Right ventricle myocardium superior (tissue), 1 donor: Measurements from ENCODE around the gene CSNK1A1L. TPM values are rescaled to one million over a fixed set of nuclear protein-coding genes. Genes with fewer than 3 reads are reported as not detected.

Source experiments
- ATAC-seq: fragments of 200-7000 bp; cut with Tn5 transposase; one replicate; pipeline ENCODE4 v1.9.1; 2020; ENCODE audit warnings: mild to moderate bottlenecking; ENCODE audit not compliant: poor library complexity
- DNase-seq: peaks from one replicate; pipeline ENCODE4 v3.0.0-alpha.2; 2020
- intact Hi-C: fragments of 100-400 bp; cut with DNase I; formaldehyde crosslinking; loops from one replicate; pipeline ENCODE4 v1.11.2; 2022
- total RNA-seq: library from RNA; stranded (reverse); fragmentation: NEBNext Ultra II Directional; extraction: Animal tissue kit (Norgen Biotek cat#: 25700); gene quantifications from one replicate; pipeline ENCODE4 v1.2.1, GENCODE V29; 2021
- donor health status: DM: no; HTN: yes; CAD: no; lungs with severe emphysema.

Gene CSNK1A1L
- total RNA-seq, 1 donor from 2014 or later: not detected

DNA sequence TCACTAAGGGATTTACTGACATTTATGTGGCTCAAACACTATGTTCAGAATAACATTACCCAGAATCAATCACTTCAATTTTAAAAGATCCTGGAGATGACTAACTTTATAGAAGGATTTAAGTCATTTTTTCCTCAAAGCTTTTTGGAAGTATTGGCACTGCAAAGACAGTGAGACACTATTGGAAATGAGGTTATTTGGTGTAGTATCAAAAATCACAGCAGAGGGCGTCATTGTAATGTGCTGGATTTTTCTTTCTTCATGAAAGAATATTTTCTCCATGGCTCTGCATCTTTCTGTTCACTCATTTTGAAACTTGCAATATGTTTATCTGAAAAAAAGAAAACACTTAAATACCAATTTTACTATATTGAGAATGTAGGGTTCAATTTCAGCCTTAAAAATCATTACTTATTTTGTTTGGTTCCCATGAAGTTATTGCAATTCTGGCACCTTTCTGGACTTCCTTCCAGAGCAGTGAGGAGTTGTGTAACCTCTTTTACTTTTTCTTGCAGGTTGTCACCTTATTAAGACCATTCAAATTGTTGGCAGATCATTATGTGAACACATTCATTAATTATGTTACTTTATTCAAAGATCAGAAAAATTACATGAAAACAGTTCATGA is 3.7 kb upstream of the CSNK1A1L start:
- DNase-seq (no peak), ATAC-seq (peak; percentile 83)
- intact Hi-C loops: loop anchor here (2.0 kb wide), 1 partner anchor 494 kb away; no protein-coding TSS in a partner anchor

DNA sequence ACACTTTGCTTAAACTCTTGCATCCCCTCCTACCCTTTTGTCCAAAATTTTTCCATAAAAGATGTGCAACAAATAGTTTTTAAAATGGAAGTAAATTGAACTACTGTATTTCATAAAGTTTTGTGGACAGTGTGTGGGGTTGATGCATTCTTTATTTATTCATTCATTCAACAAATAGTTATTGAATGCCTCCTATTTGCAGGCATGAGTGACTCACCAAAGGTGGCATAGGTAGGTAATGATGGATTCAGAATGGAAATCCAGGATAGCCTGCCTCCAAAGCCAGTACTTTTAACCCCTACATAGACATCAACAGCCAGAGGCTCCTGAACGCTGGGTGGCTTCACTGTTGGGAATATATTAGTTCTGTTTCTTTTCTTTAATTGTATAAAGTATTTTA is 2.4 kb upstream of the CSNK1A1L start:
- intact Hi-C loops: loop anchor here (2.0 kb wide), 1 partner anchor 495 kb away; no protein-coding TSS in a partner anchor
- ATAC-seq (no peak), DNase-seq (no peak)

DNA sequence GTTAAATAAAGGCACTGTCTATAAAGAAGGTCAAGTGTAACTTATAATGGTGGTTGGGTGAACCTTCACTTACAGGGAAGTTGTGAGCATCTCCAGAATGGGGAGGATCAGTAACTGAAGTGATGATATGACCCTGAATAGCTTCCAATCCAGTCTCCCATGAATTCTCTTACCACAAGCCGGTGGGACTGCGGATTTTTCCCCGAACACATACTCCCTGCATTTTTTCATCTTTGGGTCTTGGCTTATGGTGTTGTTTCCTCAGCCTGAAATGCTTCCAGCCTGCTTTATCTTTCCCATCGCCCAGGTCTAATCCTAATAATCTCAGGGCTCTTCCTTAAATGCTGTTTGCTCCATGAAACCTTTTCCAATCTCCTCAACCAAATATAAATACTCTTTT is 2.0 kb upstream of the CSNK1A1L start:
- ATAC-seq: no peak
- intact Hi-C loops: no loop called here
- no peak for DNase-seq

DNA sequence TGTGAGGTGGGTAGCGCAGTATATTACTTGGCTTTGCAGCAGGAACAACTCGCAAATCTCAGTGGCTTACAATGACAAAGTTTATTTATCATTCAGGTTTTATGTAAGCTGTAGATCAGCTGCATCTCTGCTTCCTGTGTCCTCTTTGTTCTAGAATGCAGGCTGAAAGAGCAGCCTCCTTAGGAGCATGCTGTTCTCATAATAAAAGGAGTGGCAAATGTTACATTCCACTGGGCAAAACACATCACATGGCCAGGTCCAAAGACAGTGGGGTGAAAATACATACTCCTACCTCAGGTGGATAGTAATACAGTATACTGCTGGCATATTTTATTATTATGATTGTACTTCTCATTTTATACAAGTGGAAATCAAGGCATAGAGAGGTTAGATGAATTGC is 1.2 kb upstream of the CSNK1A1L start:
- intact Hi-C loops: no loop called here

DNA sequence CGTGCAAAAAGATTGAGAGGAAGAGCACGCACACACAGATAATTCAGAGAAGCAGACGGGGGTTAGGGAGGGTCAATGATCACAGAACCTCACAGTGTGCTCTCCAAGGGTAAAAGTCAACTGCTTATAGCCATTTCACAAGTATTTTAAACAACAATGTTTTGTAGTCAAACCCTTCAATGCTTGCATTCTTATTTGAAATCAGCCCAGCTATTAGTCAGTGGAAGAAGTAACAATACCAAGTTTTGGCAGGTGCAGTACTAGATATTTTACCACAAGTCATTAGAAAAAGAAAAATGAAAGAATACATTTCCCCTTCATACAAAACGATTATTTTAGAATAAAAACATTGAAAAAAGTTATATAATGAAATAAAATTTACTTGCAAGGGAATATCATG is 2.6 kb downstream of the CSNK1A1L start:
- intact Hi-C loops: no loop called here
- DNase-seq: no peak
- ATAC-seq: no peak

More for the DNA sequence above, 1.2 kb upstream of the CSNK1A1L start:
- DNase-seq (no peak), ATAC-seq (no peak)

DNA sequence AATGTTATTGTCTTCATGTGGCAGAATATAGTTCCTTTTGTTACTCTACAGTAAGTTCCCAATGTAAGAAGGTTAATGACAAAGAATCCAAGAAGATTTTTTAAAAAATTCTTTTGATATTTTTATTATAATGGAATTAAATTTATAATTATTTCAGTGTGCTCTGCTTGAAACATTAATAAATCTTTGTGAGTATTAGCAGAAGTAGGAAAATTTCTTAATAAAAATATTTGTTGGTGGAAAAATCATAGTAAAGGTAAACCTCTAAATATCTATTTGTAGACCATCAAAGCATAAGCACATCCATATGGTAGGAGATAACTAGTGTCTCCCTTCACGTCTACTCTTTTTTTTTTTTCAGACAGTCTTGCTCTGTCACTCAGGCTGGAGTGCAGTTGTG is 4.3 kb downstream of the CSNK1A1L start:
- ATAC-seq: no peak
- intact Hi-C loops: no loop called here
- no peak for DNase-seq

DNA sequence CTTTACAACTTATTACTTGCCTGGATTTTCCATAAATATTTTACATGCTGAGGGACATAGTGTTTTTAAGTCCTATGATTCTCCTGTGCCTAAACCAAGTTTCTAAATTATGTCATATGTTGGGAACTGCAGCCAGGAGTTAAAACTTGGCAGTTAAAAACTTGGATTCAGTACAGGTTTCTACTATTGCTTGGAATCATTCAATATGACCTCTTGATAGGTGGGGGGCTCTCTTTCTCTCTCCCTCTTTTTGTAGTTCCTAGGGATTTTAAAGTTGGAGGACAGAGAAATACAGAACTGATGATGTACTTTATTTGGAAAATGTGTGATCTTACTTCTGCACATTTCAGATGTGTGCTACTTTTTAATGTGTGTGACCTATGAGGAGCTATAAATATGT is 4.7 kb downstream of the CSNK1A1L start:
- intact Hi-C loops: no loop called here
- DNase-seq: no peak

DNA sequence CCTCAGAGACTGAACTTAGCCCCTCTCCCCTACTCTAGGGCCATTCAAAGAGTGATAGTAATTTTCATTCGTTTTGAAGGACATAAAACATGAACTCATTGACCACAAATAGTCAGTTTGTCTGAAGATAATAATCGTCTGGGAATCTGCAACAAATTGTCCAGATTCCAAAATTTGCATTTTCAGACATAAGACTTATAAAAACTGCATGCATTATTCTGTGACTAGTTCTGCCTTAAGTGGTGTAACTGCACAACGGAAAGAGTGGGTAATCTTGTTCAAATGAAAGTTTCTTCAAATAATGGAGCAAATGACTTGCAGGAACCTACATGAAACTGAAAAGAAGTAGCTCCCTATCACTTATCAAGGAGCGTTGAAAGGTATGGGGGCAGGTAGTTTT is 8.4 kb downstream of the CSNK1A1L start:
- ATAC-seq (no peak), DNase-seq (no peak)
- intact Hi-C loops: loop anchor here (5.0 kb wide), 1 partner anchor 510 kb away; no protein-coding TSS in a partner anchor

More for the DNA sequence above, 4.7 kb downstream of the CSNK1A1L start:
- ATAC-seq: no peak

DNA sequence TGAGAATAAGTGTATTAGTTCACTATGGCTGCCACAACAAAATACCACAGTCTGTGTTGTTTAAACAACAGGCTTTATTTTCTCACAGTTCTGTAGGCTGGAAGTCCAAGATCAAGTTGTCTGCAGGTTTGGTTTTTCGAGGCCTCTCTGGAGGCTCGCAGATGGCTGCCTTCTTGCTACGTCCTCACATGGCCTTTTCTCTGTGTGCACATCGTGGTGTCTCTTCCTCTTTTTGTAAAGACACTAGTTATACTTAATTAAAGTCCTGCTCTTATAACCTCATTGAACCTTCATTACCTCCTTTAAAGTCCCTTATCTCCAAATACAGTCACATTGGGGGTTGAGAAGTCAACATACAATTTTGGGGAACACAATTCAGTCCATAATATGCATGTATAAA is 10.6 kb downstream of the CSNK1A1L start:
- no peak for ATAC-seq
- intact Hi-C loops: loop anchor here (5.0 kb wide), 1 partner anchor 512 kb away; no protein-coding TSS in a partner anchor
- DNase-seq: no peak

DNA sequence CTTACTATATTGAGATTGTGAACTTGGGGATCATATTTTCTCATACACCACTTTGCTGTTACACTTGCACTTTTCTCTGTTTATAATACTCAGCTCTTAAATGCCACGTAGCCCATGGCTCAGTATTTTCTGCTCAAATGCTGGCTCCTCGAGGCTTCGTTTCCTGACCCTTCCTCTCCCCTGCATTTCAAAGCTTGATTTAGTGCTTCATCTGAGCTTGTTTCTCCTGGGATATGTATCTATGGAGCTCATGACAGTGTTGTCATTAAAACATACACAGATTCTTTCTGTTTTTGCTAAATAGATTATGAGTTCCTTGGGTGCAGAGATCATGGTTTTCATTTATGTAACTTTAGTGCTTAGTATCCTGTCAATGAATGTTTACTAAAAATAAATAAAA is 11.4 kb downstream of the CSNK1A1L start:
- DNase-seq: no peak
- intact Hi-C loops: no loop called here

DNA sequence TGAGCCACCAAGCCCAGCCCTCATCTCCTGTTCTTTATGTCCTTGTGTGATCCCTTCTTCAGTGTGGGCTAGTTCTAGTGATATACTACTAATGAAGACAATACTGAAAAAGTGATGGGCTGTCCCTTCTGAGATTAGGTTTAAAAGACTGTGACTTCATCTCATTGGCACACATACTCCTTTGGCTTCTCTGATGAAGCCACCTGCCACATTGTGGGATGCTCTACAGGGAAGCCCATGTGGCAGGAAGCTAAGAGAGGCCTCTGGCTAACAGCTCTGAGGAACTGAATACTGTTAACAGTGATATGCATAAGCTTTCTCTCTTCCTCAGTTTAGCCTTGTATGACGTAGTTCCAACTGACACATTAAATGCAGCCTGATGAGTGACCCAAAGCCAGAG is 13.6 kb downstream of the CSNK1A1L start:
- intact Hi-C loops: no loop called here
- DNase-seq (no peak), ATAC-seq (no peak)

More for the DNA sequence above, 11.4 kb downstream of the CSNK1A1L start:
- ATAC-seq: no peak

DNA sequence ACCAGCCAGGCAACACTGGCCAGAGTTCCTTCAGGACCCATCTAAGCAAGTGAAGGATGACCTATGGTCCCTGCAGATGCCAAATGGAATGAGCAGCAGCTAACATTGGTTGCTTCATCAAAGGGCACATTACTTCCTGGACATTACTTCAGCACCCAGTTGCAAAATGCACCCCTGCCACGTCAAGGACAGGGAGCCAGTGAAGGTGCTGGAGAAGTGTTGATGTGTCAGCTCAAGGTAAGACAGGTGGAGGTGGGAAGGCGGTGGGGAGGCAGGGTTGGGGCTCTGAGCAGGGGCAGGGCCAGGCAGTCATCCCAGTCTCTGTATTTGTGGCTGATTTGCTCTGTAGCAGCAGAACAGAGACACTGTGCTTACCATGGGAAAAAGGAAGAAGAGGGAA is 14.6 kb downstream of the CSNK1A1L start:
- ATAC-seq (no peak), DNase-seq (no peak)
- intact Hi-C loops: no loop called here

DNA sequence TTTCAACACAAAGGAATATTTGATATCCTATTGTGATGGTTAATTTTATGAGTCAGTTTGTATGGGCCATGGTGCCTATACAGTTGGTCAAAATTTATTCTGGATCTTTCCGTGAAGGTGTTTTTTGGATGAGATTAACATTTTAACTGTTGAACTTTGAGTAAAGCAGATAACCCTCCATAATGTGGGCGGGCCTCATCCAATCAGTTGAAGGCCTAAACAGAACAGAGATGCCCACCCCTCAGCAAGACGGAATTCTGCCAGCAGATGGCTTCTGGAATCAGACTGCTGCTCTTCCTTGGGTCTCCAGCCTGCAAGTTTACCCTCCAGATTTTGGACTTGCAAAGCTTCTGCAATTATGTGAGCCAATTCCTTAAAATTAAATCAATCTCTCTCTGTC is 16.0 kb downstream of the CSNK1A1L start:
- DNase-seq (no peak), ATAC-seq (no peak)
- intact Hi-C loops: no loop called here

DNA sequence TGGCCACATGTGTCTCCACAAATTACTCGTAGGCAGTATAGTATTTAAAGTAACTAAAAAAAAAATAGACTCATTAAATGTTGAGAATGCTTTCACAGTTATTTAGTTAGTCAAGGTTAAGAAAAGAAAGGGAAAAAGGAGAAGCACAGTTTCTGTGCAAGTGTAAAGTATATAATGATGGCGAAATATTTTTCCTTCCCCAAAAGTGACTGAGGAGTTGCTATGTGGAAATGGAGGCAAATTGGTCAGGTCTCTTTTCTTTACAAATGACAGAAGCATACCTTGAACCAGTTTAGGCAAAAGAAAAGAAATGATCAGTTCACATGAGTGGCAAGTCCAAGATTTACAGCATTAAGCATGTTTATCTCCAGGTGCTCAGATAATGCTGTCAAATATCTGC is 18.0 kb downstream of the CSNK1A1L start:
- ATAC-seq: no peak
- DNase-seq: no peak
- intact Hi-C loops: no loop called here

DNA sequence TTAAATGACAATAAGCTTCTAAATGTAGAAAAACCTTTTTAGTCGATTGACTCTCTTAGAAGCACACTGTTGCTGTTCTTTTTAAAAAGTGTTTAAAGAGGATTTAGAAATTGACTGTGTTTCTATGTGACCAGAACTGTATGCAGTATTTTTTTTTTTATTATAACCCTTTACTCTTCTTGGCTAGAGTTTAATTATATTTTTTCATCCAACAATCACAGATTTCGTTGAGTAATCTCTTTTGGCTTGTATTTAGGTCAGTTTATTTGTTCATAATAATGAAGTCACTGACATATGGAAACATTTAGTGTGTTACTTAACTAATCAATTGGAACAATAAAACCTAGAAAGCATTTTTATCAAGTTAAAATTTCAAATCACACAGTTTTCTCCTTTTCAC is 19.9 kb downstream of the CSNK1A1L start:
- ATAC-seq: no peak
- intact Hi-C loops: no loop called here
- DNase-seq: no peak

DNA sequence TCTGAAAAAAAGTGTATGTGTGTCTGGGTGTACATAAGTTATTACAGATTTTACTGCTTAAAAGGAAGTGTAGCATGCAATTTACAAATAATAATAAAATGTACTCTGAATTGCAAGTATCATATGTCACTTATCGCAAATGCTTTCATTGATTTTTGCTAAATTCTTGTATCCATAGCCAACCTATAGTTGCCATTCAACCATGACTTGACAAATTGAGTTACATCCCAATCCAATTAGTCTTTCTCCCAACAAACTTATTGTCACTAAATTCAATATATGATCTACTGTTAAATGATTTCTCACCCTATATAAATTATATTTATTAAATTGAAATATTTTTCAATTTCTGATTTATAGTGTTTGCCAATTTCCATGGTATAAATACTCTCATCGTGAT is 28.6 kb downstream of the CSNK1A1L start:
- intact Hi-C loops: loop anchor here (10.0 kb wide), 1 partner anchor 528 kb away; no protein-coding TSS in a partner anchor
- ATAC-seq (no peak), DNase-seq (no peak)

DNA sequence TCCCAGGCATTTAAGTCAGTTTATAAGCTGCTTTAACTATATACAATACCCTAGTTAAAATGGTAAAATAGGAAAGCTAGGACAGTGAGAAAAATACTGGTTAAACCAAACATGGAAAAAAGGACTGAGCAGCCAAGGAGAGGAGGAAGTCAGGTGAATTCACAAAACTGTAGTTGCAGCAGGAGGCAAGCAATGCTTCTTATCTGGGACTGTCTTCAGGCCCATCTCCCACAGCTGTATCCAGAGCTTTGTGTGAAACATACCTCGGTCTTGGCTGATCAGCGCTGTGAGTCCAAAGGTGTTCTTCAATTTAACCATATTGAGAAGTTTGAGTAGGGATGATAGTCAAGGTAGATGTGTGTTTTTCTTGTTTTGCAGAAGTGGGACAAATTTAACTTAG is 30.3 kb downstream of the CSNK1A1L start:
- DNase-seq: no peak
- no peak for ATAC-seq
- intact Hi-C loops: loop anchor here (10.0 kb wide), 1 partner anchor 530 kb away; no protein-coding TSS in a partner anchor

DNA sequence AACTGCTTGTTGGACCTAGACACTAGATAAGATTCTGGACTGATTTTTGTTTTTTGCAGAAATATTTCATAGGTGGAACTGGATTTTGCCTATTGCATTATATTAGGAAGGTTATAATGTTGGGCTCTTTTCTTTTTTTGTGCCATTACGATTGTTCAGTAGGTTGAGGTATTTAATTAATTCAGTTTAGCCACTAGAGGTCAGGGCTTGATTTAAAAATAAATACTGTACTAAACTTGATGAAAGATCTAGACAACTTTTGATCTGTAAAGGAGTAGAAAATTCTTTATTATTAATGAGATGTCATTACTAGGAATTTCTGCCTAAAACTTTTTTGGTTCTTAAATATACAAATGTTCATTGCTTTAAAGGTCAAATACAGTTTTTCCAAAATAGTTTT is 30.8 kb downstream of the CSNK1A1L start:
- intact Hi-C loops: loop anchor here (10.0 kb wide), 1 partner anchor 530 kb away; no protein-coding TSS in a partner anchor
- peak; percentile 67 for ATAC-seq
- no peak for DNase-seq

DNA sequence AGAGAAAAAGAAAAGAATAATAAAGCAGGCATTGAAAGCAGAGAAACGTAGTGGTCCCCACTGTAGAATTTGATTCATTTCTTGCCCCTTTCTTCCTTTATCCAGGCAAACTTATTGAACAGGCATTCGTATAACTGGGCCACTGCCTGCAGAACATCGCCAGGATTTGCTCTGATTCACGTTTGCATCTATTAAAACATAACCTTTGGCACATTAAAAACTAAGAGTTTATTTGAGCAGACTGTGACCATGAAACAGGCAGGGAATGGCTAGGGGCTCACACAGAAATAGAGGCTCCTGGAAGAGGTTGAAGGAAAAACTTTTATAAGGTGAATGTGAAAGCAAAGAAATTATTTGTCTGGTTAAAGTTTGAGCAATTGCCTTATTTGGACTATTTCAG is 33.4 kb downstream of the CSNK1A1L start:
- DNase-seq (no peak), ATAC-seq (no peak)
- intact Hi-C loops: loop anchor here (10.0 kb wide), 1 partner anchor 533 kb away; no protein-coding TSS in a partner anchor

DNA sequence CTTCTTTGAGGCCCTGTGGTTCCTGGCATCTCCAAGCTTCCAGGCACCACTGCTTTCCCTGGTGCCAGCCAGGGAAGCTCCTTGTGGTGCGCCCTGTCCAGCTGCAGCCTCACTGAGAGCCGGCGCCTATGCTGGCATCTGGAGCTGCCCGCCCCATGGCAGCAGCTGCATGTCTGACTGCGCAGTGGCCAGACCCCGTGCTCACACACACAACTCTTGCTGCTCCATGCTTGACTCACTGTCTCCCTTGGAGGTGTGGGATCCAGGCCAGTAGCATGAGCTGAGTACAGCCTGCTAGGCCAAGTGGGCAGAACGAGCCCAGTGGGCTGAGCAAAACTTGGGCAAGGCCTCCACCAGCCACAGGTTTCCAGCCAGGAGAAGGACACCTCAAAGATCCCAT is 34.5 kb downstream of the CSNK1A1L start:
- no peak for ATAC-seq
- DNase-seq: no peak
- intact Hi-C loops: loop anchor here (10.0 kb wide), 1 partner anchor 534 kb away; no protein-coding TSS in a partner anchor
